ENCODE results near the gene TEAD1.

Gene TEAD1

DNA sequence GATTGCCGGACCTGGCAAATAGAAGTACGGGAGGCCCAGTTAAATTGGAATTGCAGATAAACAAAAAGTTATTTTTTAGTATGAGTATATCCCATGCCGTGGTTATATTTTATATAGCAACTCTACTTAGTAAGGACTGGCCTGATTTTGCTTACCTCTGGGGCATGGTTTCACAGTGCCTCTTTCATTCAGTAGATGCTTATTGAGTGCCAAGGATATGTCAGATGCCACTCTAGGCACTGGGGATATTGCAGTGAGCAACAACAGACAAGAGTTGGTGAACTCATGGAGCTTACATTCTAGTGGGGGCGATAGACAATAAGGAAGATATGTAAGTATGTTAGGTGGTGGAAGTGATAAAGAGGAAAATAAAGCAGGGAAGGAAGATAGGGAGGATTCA is 112.2 kb downstream of the TEAD1 start:
- DNase-seq (ENCODE audit: low spot score) (no peak), FAIRE-seq (no peak)

DNA sequence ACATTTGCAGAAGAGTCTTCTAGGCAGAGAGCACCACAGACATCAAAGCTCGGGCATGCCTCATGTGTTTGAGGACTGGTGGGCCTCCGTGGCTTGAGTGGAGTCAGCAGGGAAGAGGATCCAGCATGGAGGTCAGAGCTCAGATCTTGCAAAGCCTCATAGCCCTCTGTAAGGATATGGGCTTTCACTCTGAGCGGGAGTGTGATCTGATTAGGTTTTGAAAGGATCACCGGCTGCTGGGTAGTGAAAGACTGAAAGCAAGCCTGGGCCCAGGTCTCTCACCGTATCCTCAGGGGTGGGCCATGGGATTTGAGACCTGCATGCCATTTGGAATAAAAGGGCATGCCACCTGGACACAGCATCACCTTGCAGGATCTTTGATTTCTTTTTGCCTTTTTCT is 112.7 kb downstream of the TEAD1 start:
- no peak for FAIRE-seq
- DNase-seq (ENCODE audit: low spot score) = no peak

- FAIRE-seq = no peak
- no peak for DNase-seq (ENCODE audit: low spot score)
Observed at GRCh38 chr11:12787847-12788246, 113.6 kb downstream of the TEAD1 start.

GRCh38 chr11:12789054-12789453 is 114.8 kb downstream of the TEAD1 start:
- no peak for DNase-seq (ENCODE audit: low spot score)
- no peak for FAIRE-seq

DNA sequence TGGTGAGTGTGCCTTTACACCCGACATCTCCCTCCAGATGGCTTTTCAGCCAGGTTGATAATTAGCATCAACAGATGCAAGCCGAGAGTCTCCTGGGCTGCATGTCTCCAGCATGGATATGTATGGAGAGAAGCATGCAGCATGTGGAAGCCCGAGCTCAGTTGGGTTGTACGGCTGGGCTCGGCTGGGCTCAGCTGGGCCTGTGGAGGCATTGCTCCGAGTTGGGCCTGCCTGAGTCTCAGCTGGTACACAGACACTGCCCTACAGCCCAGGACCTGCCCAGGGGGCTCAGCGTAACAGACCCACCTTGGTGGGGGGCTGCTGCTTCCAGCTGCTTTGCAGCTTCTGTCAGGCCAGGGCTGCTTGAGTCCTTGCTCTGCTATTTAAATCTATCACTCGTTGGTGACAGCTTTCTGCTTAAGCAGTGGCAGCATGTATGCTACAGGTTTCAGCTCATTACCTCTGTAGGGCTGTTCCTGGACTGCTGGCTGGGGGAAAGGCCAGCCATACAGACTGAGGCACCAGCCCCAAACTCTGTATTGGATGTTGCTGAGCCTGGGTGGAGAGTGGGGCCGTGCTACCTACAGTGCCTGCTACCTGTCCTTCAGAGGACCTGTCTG is 115.5 kb downstream of the TEAD1 start:
- no peak for DNase-seq (ENCODE audit: low spot score)
- no peak for FAIRE-seq

- FAIRE-seq = no peak
- no peak for DNase-seq (ENCODE audit: low spot score)
Observed at GRCh38 chr11:12790861-12791616, 116.8 kb downstream of the TEAD1 start.

GRCh38 chr11:12792018-12792417 is 117.8 kb downstream of the TEAD1 start:
- DNase-seq (ENCODE audit: low spot score) (no peak), FAIRE-seq (no peak)

DNA sequence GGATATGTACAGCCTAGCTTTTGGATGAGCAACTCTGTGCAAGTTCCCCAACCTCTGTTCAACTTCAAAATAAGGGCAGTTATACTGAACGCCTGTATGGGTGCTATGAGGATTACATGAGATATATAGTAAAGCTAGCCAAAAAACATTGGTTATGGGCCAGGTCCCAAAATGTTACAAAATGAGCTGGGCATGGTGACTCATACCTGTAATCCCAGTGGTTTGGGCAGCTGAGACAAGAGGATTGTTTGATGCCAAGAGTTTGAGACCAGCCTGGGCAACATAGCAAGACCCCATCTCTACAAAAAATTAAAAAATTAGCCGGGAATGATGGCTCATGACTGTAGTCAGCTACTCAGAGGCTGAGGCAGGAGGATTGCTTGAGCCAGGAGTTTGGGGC is 118.4 kb downstream of the TEAD1 start:
- FAIRE-seq (no peak), DNase-seq (ENCODE audit: low spot score) (no peak)

GRCh38 chr11:12793065-12793464 is 118.8 kb downstream of the TEAD1 start:
- DNase-seq (ENCODE audit: low spot score) = no peak
- no peak for FAIRE-seq

DNA sequence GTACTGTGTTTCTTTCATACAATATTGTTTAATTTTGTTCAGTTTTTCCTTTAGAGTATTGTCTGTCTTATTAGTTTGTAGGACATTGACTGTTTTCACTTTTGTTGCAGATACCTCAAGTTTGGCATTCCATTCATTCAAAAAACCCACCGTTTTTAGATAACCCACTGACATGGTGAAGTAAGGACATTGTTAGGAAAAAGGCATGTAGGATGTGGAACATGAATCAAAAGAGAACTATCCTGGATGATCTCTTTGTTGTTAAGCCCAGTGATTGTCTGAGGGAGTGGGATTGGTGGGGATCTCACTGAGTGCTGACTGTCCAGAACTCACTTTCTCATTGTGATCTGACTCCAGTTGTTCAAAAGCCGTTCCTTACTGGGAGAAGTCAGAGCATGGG is 119.3 kb downstream of the TEAD1 start:
- no peak for DNase-seq (ENCODE audit: low spot score)
- FAIRE-seq = no peak

- FAIRE-seq = no peak
- no peak for DNase-seq (ENCODE audit: low spot score)
Observed at GRCh38 chr11:12794576-12795230, 120.5 kb downstream of the TEAD1 start.

DNA sequence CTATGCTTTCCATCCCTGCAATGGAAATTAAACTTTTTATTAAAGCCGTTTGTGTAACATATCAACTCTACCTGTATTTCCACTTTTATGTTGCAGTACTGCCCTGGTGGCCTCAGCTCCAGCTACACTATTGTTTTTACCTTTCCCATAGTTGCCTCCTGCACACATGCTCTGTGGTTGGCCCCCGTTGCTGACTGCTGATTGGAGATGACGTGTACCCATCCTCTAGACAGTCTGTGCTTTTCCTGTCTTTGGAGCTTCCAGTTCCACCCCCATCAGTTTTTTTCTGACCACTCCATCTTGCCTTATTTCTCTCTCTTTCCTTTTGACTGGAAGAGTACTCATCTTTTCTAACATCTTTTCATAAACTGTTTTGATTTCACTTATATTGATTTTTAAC is 123.8 kb downstream of the TEAD1 start:
- FAIRE-seq (no peak), DNase-seq (ENCODE audit: low spot score) (no peak)

GRCh38 chr11:12798609-12799011 is 124.4 kb downstream of the TEAD1 start:
- no peak for FAIRE-seq
- no peak for DNase-seq (ENCODE audit: low spot score)

GRCh38 chr11:12799334-12799835 is 125.2 kb downstream of the TEAD1 start:
- FAIRE-seq (no peak), DNase-seq (ENCODE audit: low spot score) (no peak)

DNA sequence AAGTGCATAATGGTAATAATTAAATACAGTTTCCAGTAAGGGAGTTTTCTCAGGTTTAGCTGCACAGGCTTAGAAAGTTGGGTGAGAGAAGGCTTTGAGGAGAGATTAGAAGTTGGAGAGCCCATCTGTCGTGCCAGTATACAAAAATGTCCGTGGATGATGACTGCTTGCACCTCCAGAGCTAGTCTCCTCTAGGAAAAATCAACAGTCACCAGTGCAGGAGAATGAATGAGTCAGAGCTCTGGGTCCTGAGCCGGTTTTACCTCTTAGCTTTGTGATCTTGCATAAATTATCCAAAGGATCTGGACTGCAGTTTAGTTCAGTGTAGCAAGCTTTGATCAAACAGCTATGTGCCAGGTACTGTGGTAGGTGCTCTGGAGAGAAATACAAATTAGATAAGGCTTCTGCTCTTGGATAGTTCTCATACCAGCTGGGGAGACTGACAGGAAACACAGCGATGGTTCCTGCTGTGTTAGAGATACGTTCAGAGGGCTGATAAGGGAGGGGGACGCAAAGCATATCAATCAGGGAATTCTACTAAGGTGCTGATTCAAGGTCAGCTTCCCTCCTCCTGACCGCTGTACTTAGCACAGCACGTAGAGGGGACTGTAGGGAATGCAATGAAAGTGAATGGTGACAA is 125.9 kb downstream of the TEAD1 start:
- FAIRE-seq (no peak), DNase-seq (ENCODE audit: low spot score) (peak; percentile 41)

GRCh38 chr11:12800871-12801270 is 126.7 kb downstream of the TEAD1 start:
- FAIRE-seq = no peak

GRCh38 chr11:12801976-12802375 is 127.8 kb downstream of the TEAD1 start:
- FAIRE-seq (no peak), DNase-seq (ENCODE audit: low spot score) (no peak)

More at GRCh38 chr11:12800871-12801270, 126.7 kb downstream of the TEAD1 start:
- DNase-seq (ENCODE audit: low spot score) = no peak

DNA sequence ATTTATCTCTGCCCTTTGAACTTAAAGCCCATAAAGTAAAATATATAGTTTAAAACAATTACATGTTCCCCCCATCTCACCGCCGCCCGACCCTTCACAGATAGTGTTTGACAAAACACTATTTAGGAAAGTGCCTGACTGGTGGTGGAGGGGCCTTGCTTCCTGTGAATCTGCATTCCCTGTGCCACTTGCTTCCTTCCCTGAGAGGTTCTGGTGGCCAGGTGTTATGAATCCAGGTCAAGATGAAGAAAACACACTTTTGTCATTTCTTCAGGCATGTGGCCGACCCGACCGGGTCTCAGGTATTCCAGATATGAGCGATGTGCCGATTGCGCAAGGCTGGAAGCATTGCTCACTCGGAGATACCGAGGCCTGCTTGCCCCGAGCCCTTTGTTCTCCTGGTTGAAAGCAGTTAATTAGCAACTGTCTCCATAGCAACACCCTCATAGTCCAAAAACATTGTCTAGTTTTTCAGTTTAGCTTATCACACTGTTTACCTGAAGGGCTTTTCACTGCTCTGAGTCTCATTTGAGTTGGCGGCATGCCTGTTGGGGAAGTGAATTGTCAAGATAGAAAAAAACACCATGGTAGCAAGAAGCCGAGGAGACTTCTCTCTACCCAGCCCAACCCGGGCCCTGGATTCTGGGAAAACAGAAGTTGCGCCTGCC is 128.3 kb downstream of the TEAD1 start:
- no peak for FAIRE-seq
- DNase-seq (ENCODE audit: low spot score) = peak; percentile 84

GRCh38 chr11:12803086-12803826 is 129.0 kb downstream of the TEAD1 start:
- FAIRE-seq (no peak), DNase-seq (ENCODE audit: low spot score) (no peak)

- FAIRE-seq (no peak), DNase-seq (ENCODE audit: low spot score) (no peak)
Observed at GRCh38 chr11:12806113-12806512, 131.9 kb downstream of the TEAD1 start.

- DNase-seq (ENCODE audit: low spot score) (no peak), FAIRE-seq (no peak)
Observed at GRCh38 chr11:12807621-12808020, 133.4 kb downstream of the TEAD1 start.
